DND-41 (cell line): ENCODE results near the gene TXNDC15.

Experiments used
- ATAC-seq: fragments of 200-7000 bp; cut with Tn5 transposase; 3 replicates; pipeline ENCODE4 v1.9.1; 2021; ENCODE audit warnings: low read depth; ENCODE audit not compliant: insufficient read depth
- DNase-seq: peaks from one replicate; pipeline ENCODE4 v3.0.0-alpha.2; 2020
- H2AFZ ChIP-seq: 2 replicates; pipeline ENCODE4 v1.6.0; 2012; ENCODE audit warnings: low read depth, low read length
- H3K27ac ChIP-seq: 2 replicates; pipeline ENCODE4 v1.5.1; 2012; ENCODE audit warnings: low read length, inconsistent platforms
- H3K27me3 ChIP-seq: fragments of 200-600 bp; sonication (generic); 2 replicates; pipeline ENCODE4 v1.6.0; 2012; ENCODE audit warnings: low read length, mild to moderate bottlenecking, inconsistent platforms; ENCODE audit not compliant: insufficient read depth, poor library complexity
- H3K36me3 ChIP-seq: 2 replicates; pipeline ENCODE4 v1.5.1; 2012; ENCODE audit warnings: low read length, inconsistent platforms; ENCODE audit not compliant: insufficient read depth
- H3K4me1 ChIP-seq: 2 replicates; pipeline ENCODE4 v1.5.1; 2012; ENCODE audit warnings: mild to moderate bottlenecking, low read length; ENCODE audit not compliant: insufficient read depth
- H3K4me2 ChIP-seq: 2 replicates; pipeline ENCODE4 v1.6.0; 2012; ENCODE audit warnings: mild to moderate bottlenecking, moderate library complexity, low read length, inconsistent platforms; ENCODE audit not compliant: insufficient read depth
- H3K4me3 ChIP-seq, 2 experiments: fragments of 200-600 bp in 1 of 2; shearing (Covaris generic) in 1 of 2; 2 replicates each; pipeline ENCODE4 v1.5.1; 2012 to 2016; ENCODE audit warnings: inconsistent platforms in 2 of 2, low read length in 2 of 2, mild to moderate bottlenecking in 2 of 2, low read depth in 1 of 2, moderate library complexity in 1 of 2
- H3K79me2 ChIP-seq: 2 replicates; pipeline ENCODE4 v1.6.0; 2012; ENCODE audit warnings: low read length, inconsistent platforms; ENCODE audit not compliant: insufficient read depth
- H3K9ac ChIP-seq: 2 replicates; pipeline ENCODE4 v1.6.0; 2012; ENCODE audit warnings: low read depth, mild to moderate bottlenecking, inconsistent platforms, low read length, moderate library complexity
- H3K9me3 ChIP-seq: 2 replicates; pipeline ENCODE4 v1.5.1; 2012; ENCODE audit warnings: low read length, moderate library complexity, mild to moderate bottlenecking, inconsistent platforms; ENCODE audit not compliant: insufficient read depth, severe bottlenecking
- H4K20me1 ChIP-seq: 2 replicates; pipeline ENCODE4 v1.6.0; 2012; ENCODE audit warnings: low read length; ENCODE audit not compliant: insufficient read depth
- EZH2 ChIP-seq: IDR thresholded peaks from 3 replicates; pipeline ENCODE4 v1.6.1; 2012; ENCODE audit warnings: borderline replicate concordance, low read depth, mild to moderate bottlenecking, moderate library complexity, low read length, inconsistent platforms; ENCODE audit not compliant: severe bottlenecking
- TF ChIP-seq, protein P1 (sequence below): IDR thresholded peaks from 2 replicates; pipeline ENCODE4 v1.5.1; 2012; ENCODE audit warnings: borderline replicate concordance, low read length, moderate library complexity, mild to moderate bottlenecking; ENCODE audit not compliant: poor library complexity, severe bottlenecking; ENCODE audit errors: extremely low read depth

The TXNDC15 gene

DNA sequence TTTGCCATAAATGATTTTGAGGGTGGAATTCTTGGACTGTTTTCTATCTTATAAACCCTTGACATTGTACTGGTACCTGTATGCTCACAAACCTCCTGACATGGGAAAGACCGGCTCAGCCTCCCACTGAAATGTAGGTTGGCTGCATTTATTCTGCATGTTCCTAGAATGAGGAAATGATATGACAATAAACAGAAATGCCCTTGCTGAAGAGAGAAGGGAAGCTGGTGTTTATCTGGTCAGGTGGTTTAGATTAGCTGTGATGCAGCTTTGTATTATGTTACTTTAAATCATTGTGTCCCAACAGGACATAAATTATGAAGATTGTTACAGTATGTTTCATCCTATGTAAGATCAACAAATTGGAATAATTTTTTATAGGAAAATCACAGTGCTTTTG is 70.5 kb downstream of the TXNDC15 start:
- no peak overlapping the region for H3K27ac ChIP-seq
- H3K4me1 ChIP-seq = no peaks in the 10 kb centered on the region
- H3K9ac ChIP-seq = no peak overlapping the region
- ATAC-seq (no peak), DNase-seq (no peak)
- H3K4me2 ChIP-seq = no peak overlapping the region
- H4K20me1 ChIP-seq = no peaks in the 10 kb centered on the region
- H2AFZ ChIP-seq = no peak overlapping the region
- no peak overlapping the region for H3K4me3 ChIP-seq
- TF ChIP-seq, protein P1, sequence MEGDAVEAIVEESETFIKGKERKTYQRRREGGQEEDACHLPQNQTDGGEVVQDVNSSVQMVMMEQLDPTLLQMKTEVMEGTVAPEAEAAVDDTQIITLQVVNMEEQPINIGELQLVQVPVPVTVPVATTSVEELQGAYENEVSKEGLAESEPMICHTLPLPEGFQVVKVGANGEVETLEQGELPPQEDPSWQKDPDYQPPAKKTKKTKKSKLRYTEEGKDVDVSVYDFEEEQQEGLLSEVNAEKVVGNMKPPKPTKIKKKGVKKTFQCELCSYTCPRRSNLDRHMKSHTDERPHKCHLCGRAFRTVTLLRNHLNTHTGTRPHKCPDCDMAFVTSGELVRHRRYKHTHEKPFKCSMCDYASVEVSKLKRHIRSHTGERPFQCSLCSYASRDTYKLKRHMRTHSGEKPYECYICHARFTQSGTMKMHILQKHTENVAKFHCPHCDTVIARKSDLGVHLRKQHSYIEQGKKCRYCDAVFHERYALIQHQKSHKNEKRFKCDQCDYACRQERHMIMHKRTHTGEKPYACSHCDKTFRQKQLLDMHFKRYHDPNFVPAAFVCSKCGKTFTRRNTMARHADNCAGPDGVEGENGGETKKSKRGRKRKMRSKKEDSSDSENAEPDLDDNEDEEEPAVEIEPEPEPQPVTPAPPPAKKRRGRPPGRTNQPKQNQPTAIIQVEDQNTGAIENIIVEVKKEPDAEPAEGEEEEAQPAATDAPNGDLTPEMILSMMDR = no peak
- no peak for TF ChIP-seq EZH2
- no peaks in the 10 kb centered on the region for H3K27me3 ChIP-seq
- H3K9me3 ChIP-seq = no peaks in the 10 kb centered on the region
- H3K36me3 ChIP-seq = peaks cover 10% of the 10 kb centered on the region; the same call in 1 of the 2 replicates
- H3K79me2 ChIP-seq = no peaks in the 10 kb centered on the region

DNA sequence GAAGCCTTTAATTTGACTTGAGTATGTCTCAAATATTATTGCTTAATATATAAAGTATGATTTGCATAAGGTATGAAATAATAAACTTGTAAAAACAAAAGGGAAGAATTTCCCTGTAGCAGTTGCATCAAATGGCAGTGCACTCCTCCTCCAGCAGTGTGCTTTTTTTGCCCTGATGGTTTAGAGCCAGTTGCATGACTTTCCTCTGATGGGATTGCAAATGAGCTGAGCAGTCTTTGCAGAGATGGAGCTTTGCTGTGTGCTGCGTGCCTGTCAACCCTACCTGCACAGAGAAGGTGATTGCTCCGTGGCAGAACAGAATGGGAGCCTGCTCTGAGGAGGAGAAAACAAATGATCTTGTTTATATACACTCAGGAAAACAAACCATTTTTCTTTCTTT is 70.9 kb downstream of the TXNDC15 start:
- Histone ChIP-seq H3K79me2 (no peaks in the 10 kb centered on the region), H3K27me3 (no peaks in the 10 kb centered on the region), H3K4me3 (no peak overlapping the region), H3K27ac (no peak overlapping the region), H3K4me2 (no peak overlapping the region), H4K20me1 (no peaks in the 10 kb centered on the region), H3K9me3 (no peaks in the 10 kb centered on the region), H2AFZ (no peak overlapping the region), H3K36me3 (peaks cover 7% of the 10 kb centered on the region; the same call in 1 of the 2 replicates), H3K9ac (no peak overlapping the region), H3K4me1 (no peaks in the 10 kb centered on the region)
- ATAC-seq (no peak), DNase-seq (no peak)
- TF ChIP-seq, protein P1 = no peak
- no peak for TF ChIP-seq EZH2

- H3K4me3 ChIP-seq = no peak overlapping the region
- no peak for ATAC-seq
Observed at GRCh38 chr5:134948911-134949310, 74.7 kb downstream of the TXNDC15 start.

More at GRCh38 chr5:134948911-134949310, 74.7 kb downstream of the TXNDC15 start:
- Histone ChIP-seq H3K9me3 (peaks cover 4% of the 10 kb centered on the region), H3K4me2 (no peak overlapping the region), H3K79me2 (no peaks in the 10 kb centered on the region), H3K4me1 (no peaks in the 10 kb centered on the region), H3K9ac (no peak overlapping the region), H3K27ac (no peak overlapping the region), H3K36me3 (no peaks in the 10 kb centered on the region), H2AFZ (no peak overlapping the region), H3K27me3 (no peaks in the 10 kb centered on the region), H4K20me1 (no peaks in the 10 kb centered on the region)
- no peak for DNase-seq
- TF ChIP-seq, protein P1 = no peak
- no peak for TF ChIP-seq EZH2
